ENCODE data around the gene TCTN1. TPM values are rescaled to one million over a fixed set of nuclear protein-coding genes. Genes with fewer than 3 reads are reported as not detected.

The TCTN1 gene
- total RNA-seq, 1 experiment from 2014 or later: 27.0 TPM

DNA sequence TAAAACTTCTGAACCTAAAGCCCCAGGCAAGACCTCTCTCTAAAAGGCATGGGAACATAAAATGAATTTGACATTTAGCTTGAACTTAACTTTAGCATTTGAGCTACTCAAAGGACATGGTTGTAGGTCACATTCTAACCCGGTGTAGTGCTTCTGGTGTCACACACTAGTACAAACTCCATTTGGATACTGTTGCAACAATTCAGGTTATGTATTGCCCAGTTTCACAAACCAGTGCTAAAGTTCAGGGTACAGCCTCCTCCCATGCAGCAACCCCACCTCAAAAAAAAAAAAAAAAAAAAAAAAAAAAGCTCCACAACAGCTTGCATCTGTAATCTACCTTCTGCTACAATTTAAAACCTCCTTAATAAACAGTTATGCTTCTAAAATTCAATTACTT is 38.6 kb upstream of the TCTN1 start:
- ChIA-PET POLR2A (interaction anchor here (0.7 to 1.6 kb wide), 3 partner anchors 9 to 107 kb away, joined by 4 to 5 read pairs (median 4); partner anchors contain the start of gene GPN3), CTCF (interaction anchor here (1.0 to 1.1 kb wide), 2 partner anchors 23 to 25 kb away, joined by 3 read pairs; no protein-coding TSS in a partner anchor), RAD21 (ENCODE audit: low non-redundant PET in 1 of 2, low total read pairs in 2 of 2, uncharacterized antibody in 2 of 2, unreplicated experiment in 2 of 2) (no interaction called here)
- intact Hi-C loops (cut with micrococcal nuclease): no loop called here
- H3K4me3 ChIP-seq (replicated peaks in 1 of 2; ENCODE audit: low read depth in 1 of 2, low read length in 2 of 2): no peak overlapping the region
- H3K4me1 ChIP-seq (ENCODE audit: control insufficient read depth in 1 of 2, insufficient read depth in 2 of 2, low read length in 2 of 2): peaks cover 34 to 55% of the 10 kb centered on the region in 2 experiments
- H3K27me3 ChIP-seq (ENCODE audit: insufficient read depth, low read length): no peaks in the 10 kb centered on the region
- DNase-seq (ENCODE audit: low read depth, low spot score) (no peak), ATAC-seq (no peak)
- peaks cover 8% of the 10 kb centered on the region; the same call in 1 of the 2 replicates for H4K20me1 ChIP-seq (ENCODE audit: insufficient read depth)
- peaks cover 0 to 5% of the 10 kb centered on the region in 2 experiments; a peak in 1 of 4 replicates for H3K36me3 ChIP-seq (ENCODE audit: control insufficient read depth in 1 of 2, insufficient read depth in 2 of 2, low read length in 2 of 2)
- BruUV-seq (replicated peaks): no TSS peak
- TF ChIP-seq EZH2phosphoT487 (IDR thresholded peaks at IDR 0.05; ENCODE audit: borderline replicate concordance): no peak
- TF ChIP-seq POLR2AphosphoS5 (IDR thresholded peaks at IDR 0.05; ENCODE audit: low read depth, low read length): no peak
- TF ChIP-seq, protein P1, sequence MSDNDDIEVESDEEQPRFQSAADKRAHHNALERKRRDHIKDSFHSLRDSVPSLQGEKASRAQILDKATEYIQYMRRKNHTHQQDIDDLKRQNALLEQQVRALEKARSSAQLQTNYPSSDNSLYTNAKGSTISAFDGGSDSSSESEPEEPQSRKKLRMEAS (IDR thresholded peaks at IDR 0.05): no peak
- TF ChIP-seq RAD21 (IDR thresholded peaks at IDR 0.05; ENCODE audit: low read depth): no peak
- TF ChIP-seq YY1 (IDR thresholded peaks at IDR 0.05; ENCODE audit: extremely low read depth, insufficient replicate concordance, low read depth, low read length): no peak
- TF ChIP-seq EZH2 (IDR thresholded peaks at IDR 0.05): no peak
- TF ChIP-seq, protein P2, sequence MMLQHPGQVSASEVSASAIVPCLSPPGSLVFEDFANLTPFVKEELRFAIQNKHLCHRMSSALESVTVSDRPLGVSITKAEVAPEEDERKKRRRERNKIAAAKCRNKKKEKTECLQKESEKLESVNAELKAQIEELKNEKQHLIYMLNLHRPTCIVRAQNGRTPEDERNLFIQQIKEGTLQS (IDR thresholded peaks at IDR 0.05): no peak
- TF ChIP-seq, protein P3, sequence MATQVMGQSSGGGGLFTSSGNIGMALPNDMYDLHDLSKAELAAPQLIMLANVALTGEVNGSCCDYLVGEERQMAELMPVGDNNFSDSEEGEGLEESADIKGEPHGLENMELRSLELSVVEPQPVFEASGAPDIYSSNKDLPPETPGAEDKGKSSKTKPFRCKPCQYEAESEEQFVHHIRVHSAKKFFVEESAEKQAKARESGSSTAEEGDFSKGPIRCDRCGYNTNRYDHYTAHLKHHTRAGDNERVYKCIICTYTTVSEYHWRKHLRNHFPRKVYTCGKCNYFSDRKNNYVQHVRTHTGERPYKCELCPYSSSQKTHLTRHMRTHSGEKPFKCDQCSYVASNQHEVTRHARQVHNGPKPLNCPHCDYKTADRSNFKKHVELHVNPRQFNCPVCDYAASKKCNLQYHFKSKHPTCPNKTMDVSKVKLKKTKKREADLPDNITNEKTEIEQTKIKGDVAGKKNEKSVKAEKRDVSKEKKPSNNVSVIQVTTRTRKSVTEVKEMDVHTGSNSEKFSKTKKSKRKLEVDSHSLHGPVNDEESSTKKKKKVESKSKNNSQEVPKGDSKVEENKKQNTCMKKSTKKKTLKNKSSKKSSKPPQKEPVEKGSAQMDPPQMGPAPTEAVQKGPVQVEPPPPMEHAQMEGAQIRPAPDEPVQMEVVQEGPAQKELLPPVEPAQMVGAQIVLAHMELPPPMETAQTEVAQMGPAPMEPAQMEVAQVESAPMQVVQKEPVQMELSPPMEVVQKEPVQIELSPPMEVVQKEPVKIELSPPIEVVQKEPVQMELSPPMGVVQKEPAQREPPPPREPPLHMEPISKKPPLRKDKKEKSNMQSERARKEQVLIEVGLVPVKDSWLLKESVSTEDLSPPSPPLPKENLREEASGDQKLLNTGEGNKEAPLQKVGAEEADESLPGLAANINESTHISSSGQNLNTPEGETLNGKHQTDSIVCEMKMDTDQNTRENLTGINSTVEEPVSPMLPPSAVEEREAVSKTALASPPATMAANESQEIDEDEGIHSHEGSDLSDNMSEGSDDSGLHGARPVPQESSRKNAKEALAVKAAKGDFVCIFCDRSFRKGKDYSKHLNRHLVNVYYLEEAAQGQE (IDR thresholded peaks at IDR 0.05; ENCODE audit: low read depth): no peak
- TF ChIP-seq SRF (IDR thresholded peaks at IDR 0.05; ENCODE audit: low read depth): no peak
- no peak for TF ChIP-seq JUND (IDR thresholded peaks at IDR 0.05)
- no peak for TF ChIP-seq CBX3 (IDR thresholded peaks at IDR 0.05; ENCODE audit: low read depth)
- no peaks in the 10 kb centered on the region for H3K9me2 ChIP-seq (ENCODE audit: insufficient read depth)
- no peak overlapping the region for H2AFZ ChIP-seq (ENCODE audit: low read depth, low read length, poor library complexity, severe bottlenecking)
- H3K4me2 ChIP-seq (ENCODE audit: low read length): peak overlapping the region; percentile 32; the same call in 1 of the 2 replicates
- peaks cover 8 to 9% of the 10 kb centered on the region in 2 experiments; a peak in 2 of 4 replicates for H3K9me3 ChIP-seq (ENCODE audit: control insufficient read depth in 1 of 2, insufficient read depth in 1 of 2, low read depth in 1 of 2, low read length in 2 of 2)
- 0 out of 2 replicates have a peak overlapping the region, but pooled peaks have one; percentile 1 for H3K9ac ChIP-seq (ENCODE audit: low read length)
- H3K27ac ChIP-seq (ENCODE audit: low read depth, low read length): no peak overlapping the region
- peaks cover 85% of the 10 kb centered on the region for H3K79me2 ChIP-seq (ENCODE audit: insufficient read depth, low read length)

Data from HCT116 (cell line).